OCI-LY7 (cell line): ENCODE results near the gene UBE2S.

Source experiments
- CTCF ChIP-seq: fragments of 200-600 bp; sonication (generic); conservative IDR thresholded peaks from 2 replicates; pipeline ENCODE4 v1.5.1; 2014; ENCODE audit warnings: mild to moderate bottlenecking, antibody characterized with exemption, low read length, moderate library complexity, mixed read lengths
- EZH2phosphoT487 ChIP-seq: fragments of 200-600 bp; sonication (generic); IDR thresholded peaks from 2 replicates; pipeline ENCODE4 v1.6.1; 2018; ENCODE audit warnings: low read depth, borderline replicate concordance, mild to moderate bottlenecking, mixed run types, antibody characterized with exemption, low read length, moderate library complexity, mixed read lengths

- TF ChIP-seq CTCF (no peak), EZH2phosphoT487 (no peak)
Observed at GRCh38 chr19:55387736-55388497, 19.7 kb downstream of the UBE2S start.
